Measurements from ENCODE around the gene ABCG1.

Gene ABCG1

GRCh38 chr21:42214081-42214750 lies 4.7 kb upstream of the ABCG1 start:
- in situ Hi-C loops (cut with MboI; ENCODE audit: low sequenced_read_pairs) = no loop called here

DNA sequence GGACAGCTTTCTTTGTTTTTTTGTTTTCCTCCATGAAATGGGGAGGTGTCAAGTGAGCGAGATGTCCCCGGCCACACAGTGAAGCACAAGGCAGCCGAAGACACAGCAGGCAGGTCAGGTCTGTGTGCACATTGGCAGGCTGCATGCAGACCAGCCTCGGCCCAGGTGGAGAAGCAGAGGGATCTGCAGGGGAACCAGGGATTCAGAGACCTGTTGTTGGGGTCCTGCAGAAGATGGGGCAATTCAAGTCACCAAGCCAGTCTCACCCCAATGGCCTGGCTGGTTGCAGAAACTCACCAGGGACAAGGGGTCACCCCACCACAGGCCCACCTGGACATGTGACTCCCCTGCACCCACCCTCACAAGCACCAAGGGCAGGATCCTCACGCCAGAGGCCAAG lies 4.0 kb upstream of the ABCG1 start:
- in situ Hi-C loops (cut with MboI; ENCODE audit: low sequenced_read_pairs) = no loop called here

DNA sequence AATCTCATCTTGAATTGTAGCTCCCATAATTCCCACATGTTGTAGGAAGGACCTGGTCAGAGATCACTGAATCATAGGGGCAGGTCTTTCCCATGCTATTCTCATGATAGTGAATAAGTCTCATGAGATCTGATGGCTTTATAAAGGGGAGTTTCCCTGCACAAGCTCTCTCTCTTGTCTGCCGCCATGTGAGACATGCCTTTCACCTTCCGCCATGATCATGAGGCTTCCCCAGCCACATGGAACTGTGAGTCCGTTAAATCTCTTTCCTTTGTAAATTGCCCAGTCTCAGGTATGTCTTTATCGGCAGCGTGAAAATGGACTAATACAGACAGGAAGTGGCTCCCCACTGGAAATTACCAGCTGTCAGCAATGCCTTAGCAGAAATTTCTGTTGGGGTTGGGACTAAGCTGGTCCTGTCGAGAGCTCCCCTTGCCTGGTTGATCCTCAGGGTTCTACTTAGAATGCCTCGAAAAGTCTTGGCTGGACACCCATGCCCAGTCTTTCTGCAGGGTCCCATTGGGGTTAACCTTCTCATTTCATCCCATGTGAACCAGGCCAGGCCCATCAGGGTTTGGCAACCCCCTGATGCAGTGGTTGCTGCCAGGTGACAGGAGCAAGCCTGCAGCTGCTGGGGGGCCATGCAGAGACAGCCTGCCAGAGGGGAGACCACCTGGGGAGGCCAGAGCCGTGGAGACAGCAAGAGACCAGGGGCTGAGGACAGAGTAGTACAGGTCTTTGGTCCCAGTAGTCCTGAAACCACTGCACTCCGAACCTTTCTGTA lies 2.8 kb upstream of the ABCG1 start:
- in situ Hi-C loops (cut with MboI; ENCODE audit: low sequenced_read_pairs) = no loop called here

DNA sequence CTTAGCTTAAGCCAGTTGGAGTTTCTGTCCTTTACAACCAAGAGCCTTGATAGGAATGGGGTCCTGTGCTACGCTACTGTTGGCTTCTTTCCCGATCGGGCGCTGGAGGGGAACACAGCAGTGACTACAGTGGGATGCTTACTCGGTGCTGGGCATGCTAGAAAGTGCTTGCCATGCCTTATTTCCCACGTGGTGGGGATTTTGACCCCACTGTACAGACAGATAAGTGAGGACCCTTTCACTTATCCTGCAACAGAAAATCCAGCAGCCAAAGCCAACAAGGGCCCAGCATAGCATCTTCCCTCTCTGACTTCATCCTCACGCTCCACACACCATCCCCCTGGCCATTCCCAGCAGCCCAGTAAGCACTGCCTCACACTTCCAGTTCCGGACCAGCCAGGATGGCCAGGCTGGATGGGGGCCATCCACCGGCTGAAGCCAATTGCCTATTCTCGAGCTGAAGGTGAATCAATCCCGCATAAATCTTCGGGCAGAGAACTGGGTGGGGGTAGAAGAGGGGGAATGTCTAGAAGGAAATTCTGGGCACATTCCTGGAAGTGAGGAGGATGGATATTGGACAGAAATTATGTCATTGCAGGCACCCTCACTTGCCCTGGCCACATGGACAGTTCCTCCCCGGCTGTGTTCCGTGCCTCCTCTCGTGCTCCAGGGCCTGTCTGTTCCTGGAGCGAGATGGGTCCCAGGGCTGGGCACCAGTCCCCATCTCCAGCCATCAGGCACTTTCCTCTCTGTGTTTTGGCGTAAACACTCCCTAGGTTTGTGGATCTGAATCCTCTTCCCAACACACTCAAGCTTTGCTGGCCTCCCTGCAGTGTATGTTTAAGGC lies 2.0 kb upstream of the ABCG1 start:
- in situ Hi-C loops (cut with MboI; ENCODE audit: low sequenced_read_pairs) = no loop called here

GRCh38 chr21:42219606-42220137 lies 732 bp downstream of the ABCG1 start:
- in situ Hi-C loops (cut with MboI; ENCODE audit: low sequenced_read_pairs) = no loop called here

GRCh38 chr21:42220138-42220701 lies 1.3 kb downstream of the ABCG1 start:
- in situ Hi-C loops (cut with MboI; ENCODE audit: low sequenced_read_pairs) = no loop called here

- in situ Hi-C loops (cut with MboI; ENCODE audit: low sequenced_read_pairs) = no loop called here
Measured at GRCh38 chr21:42221581-42222345, 2.8 kb downstream of the ABCG1 start.

DNA sequence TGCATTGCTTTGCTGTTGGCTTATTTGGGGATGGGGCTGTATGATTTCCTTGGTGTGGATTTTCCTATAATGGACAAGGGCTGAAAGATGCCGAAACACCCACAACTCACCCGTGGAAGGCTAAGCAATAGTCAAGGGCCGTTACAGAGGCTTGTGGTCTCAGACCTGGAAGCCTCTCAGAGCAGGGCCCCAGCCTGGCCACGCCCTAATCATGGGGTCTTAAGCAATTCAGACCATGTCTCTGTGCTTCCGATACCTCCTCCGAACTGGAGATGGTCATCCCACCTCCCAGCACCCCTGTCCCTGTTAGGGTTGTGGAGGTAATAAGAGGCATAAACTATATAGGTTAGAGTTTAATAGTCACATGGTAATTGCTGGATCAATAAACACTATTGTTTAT lies 3.4 kb downstream of the ABCG1 start:
- in situ Hi-C loops (cut with MboI; ENCODE audit: low sequenced_read_pairs) = no loop called here

GRCh38 chr21:42222821-42223390 lies 4.0 kb downstream of the ABCG1 start:
- in situ Hi-C loops (cut with MboI; ENCODE audit: low sequenced_read_pairs) = no loop called here

DNA sequence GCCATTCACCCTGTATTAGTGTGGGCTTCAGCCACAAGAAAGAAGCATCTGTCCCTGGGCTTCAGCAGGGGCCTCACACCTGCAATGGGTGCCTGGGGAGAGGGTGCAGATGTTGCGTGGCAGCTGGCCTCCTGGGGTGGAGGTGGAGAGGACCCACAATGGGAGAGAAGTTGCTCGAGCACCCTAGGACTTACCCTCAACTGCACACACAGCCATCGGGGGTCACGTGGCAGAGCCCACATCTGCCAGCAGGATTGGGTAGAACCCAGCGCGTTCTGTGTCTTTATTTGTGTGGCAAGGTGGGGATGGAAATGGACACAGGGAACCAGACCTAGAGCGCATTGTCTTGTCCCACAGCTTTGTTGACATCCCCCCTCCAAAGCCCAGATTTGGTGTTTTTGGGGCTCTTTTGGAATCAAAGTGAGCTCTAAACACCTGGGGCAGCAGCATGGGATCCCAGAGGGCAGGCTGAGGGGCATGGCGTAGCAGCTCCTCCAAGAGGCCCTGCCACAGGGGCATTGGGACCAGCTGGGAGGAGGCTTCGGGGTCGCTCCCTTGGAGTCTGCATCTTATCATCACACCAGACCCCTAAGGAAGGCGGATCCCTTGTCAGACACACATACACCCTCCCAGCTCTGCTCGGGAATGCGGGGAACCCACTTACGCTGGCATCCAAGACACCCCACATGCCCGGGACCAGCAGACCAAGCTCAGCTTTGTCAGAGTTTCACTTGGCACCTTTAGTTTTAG lies 5.1 kb downstream of the ABCG1 start:
- in situ Hi-C loops (cut with MboI; ENCODE audit: low sequenced_read_pairs) = no loop called here

DNA sequence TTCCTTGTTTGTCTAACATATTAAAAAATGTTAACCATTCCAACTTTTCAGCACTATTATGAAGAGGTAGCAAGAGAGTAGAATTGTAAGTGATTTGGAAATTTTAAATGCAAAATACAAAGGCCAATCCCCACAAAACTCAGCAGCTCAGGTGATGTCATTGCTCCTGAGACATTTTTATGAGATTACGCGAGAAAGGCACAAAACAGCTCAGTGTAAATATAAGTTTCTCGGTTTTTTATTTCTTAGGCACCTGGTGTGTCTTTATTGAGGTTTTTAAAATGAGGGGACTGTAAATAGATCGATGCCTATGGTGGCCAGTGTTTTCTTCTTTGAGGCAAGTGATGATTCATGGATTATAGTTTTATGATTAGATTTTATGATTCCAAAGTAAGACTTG lies 6.1 kb downstream of the ABCG1 start:
- in situ Hi-C loops (cut with MboI; ENCODE audit: low sequenced_read_pairs) = no loop called here

DNA sequence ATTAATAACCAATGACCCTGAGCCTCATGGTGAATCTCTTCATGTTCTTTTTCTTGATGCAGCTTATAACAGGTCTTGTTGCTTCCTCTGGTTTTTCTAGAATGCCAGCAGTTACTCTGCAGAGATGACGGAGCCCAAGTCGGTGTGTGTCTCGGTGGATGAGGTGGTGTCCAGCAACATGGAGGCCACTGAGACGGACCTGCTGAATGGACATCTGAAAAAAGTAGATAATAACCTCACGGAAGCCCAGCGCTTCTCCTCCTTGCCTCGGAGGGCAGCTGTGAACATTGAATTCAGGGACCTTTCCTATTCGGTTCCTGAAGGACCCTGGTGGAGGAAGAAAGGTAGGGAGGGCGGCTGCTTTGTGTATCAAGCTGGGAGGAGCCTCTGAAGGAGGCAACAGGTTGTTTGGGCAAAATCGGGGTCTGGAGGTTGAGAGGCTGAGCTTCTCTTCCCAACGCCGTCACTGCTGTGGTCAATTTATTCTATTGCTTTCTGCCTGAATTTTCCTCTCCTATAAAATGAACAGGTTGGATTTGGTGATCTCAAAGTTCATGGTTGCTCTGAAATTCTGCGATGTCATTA lies 6.7 kb downstream of the ABCG1 start:
- in situ Hi-C loops (cut with MboI; ENCODE audit: low sequenced_read_pairs) = no loop called here

DNA sequence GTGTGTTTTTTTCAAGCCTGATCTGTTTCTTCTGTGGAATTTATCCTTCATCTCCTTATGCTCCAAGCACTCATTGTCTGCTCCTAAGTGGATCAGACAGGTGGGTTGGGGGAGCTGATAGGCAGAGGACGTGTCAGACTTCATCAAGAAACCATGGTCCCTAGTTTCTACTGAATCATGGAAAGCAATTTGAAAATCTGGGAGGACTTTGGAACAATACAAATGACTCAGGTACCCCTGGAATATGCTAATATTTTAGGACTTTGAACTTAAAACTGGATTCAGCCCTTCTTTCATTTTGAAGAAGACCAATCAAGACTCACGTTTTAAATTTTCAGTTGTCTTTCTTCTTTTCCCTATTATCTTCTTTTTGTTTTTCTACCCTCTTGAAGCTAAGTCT lies 7.7 kb downstream of the ABCG1 start:
- in situ Hi-C loops (cut with MboI; ENCODE audit: low sequenced_read_pairs) = no loop called here

DNA sequence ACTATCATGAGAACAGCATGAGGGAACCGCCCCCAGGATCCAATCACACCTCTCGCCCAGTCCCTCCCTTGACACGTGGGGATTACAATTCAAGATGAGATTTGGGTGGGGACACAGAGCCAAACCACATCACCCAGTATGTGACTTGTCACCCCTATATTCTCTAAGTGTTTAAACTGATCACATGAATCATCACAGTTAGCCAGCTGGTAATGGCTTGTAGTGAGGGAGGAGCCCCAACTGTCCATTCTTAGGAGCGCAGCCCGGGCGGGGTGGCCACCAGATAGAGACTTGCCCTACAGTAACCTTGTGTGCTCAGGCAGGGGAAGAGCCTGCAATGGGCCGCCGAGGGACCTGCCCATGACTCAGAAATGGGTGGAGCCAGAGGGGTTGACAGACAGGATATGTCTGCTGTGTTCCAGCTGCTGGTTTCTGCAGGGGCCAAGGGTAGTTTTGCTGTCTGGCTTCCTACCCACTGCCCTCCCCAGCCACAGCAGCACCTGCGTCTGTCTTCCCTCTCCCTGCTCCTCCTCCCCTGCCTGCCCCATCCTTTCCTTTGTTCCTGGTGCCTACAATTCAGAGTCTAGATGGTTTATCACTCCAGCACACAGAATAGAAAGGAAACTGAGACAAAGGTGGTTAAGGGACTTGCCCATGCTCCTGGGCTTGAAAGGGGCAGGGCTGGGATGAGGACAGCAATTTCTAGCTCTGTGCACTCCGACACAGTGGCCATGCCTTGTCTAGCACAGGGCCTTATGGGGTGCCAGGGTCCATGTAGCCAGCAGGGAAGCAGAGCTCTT lies 9.2 kb downstream of the ABCG1 start:
- in situ Hi-C loops (cut with MboI; ENCODE audit: low sequenced_read_pairs) = no loop called here

DNA sequence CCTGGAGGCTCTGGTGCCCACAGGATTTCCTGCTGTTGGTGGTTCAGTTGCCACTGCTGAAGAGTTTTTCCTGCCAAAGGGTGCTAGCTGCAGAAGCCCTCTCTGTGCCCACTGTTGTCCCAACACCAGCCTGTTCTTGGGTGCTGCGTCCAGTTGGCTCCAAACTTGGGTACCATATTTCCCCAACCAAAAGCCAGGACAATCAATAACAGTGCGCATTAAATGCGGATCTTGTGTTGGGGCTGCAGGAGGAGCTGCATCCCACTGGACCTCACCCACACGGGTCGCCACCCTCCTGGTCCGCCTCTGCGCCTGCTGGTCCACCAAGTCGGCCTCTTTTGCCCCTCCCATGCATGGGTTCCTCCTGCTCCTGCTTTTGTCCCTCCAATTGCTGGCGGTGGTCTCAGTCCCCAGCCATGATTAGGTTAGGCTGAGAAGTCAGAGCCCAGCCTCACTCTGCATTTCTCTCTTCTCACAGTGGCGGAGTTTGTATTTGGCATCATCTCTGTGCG lies 9.8 kb downstream of the ABCG1 start:
- in situ Hi-C loops (cut with MboI; ENCODE audit: low sequenced_read_pairs) = no loop called here

- in situ Hi-C loops (cut with MboI; ENCODE audit: low sequenced_read_pairs) = no loop called here
Measured at GRCh38 chr21:42229676-42230075, 10.7 kb downstream of the ABCG1 start.

DNA sequence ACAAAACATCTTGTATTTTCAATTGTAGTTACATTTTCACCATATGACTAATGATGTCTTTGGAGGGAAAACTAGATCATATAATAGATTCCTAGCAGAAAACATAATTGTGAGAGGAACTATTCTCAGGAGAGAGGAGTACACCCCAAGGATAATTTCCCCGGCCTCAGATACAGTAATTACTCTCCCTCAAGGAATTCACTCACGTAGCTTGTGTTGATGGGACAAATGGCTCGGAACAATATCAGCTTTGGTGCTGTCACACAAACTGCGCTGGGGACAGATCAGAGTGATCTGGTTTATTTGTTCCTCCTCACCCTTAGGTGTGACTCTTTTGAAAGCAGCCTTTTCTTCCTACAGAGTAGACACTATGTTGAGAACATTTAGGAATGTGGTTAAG lies 11.2 kb downstream of the ABCG1 start:
- in situ Hi-C loops (cut with MboI; ENCODE audit: low sequenced_read_pairs) = no loop called here

DNA sequence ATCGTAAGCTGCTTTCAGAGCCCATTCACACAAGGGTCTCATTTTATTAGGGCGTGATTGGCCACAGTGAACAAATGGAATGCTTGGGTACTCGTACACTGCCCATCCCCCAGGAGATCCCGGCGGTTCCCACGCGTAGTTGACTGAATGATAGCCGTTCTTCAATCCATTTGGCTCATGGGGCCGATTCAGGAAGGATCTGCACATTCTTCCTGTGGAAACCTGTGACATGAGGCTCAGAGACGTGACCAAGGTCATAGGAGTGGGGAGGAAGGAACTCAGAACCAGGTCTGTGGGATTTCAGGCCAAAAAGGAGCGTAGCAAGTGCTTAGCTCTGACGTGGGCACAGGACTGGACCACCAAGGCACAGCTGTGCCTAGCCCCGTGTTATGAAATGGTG lies 11.7 kb downstream of the ABCG1 start:
- in situ Hi-C loops (cut with MboI; ENCODE audit: low sequenced_read_pairs) = no loop called here
